ENCODE results near the gene DBP.
"Not testable (repeated sequence)": the region's sequence is repeated elsewhere in the genome, so short reads cannot be mapped to it uniquely, and the experiment has no call there.

The DBP gene, protein sequence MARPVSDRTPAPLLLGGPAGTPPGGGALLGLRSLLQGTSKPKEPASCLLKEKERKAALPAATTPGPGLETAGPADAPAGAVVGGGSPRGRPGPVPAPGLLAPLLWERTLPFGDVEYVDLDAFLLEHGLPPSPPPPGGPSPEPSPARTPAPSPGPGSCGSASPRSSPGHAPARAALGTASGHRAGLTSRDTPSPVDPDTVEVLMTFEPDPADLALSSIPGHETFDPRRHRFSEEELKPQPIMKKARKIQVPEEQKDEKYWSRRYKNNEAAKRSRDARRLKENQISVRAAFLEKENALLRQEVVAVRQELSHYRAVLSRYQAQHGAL

DNA sequence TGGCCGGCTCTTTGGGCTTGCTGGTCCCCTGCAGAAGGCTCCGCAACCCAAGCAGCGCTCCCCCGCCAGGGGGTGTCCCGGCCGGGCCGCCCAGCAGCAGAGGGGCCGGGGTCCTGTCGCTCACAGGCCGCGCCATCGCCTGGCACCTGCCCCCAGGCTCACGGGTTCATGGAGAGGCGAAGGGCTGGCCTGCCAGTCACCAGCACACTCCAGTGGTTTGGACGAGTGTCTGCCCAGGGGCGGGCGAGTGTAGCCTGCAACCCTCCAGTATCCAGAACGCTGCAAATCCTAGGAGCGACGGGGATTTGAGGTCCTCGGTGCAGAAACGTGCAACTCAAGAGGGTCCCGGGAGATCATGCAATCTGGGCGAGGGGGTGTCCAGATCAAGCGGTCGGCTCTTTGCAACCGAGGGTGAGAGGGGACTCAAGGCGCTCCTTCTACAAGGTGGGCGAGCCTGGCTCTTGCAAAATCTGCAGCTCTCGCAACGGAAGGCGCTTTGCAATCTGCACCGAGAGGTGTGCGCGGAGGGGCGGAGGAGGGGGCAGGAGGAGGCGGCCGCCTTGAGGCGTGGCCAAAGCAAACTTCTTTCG is at the start of gene DBP:
Gene DBP (minus strand): TSS at position 521 of the 590 bp plus-strand sequence. CDS start 385 bp downstream, at position 136.
- no peak for DNase-seq

DNA sequence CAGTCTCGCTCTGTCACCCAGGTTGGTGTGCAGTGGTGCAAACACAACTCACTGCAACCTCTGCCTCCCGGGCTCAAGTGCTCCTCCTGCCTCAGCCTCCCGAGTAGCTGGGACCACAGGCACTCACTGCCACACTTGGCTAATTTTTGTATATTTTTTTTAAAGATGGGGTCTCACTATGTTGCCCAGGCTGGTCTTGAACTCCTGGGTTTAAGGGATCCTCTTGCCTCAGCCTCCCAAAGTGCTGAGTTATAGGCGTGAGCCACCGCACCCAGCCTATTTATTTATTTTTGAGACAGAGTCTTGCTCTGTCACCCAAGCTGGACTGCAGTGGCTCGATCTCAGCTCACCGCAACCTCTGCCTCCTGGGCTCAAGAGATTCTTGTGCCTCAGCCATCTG is 49.5 kb upstream of the DBP start:
- not testable (repeated sequence) for DNase-seq

- no peak for DNase-seq
These were observed 48.9 kb upstream of the DBP start for GRCh38 chr19:48686088-48686487.

GRCh38 chr19:48685583-48685982 is 48.4 kb upstream of the DBP start:
- no peak for DNase-seq

- peak; percentile 63 for DNase-seq
These were observed 46.2 kb upstream of the DBP start for GRCh38 chr19:48683349-48683748.

DNA sequence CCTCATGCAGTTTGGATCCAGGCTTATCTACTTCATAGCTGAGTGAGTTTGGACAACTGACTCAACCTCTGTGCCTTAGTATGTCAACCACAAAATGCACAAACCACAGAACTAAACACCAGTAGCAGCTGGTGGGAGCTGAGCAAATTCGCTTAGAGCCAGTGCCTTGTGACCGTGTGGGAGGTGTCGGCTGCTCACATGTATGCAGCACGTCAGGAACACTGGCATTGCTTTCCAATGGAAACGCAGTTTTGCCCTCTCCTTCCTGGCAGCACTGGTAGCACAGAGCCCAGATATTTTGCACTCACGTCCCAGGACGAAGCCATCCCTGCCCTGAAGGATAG is 43.9 kb upstream of the DBP start:
- no peak for DNase-seq

GRCh38 chr19:48680436-48681126 is 43.4 kb upstream of the DBP start:
- no peak for DNase-seq

DNA sequence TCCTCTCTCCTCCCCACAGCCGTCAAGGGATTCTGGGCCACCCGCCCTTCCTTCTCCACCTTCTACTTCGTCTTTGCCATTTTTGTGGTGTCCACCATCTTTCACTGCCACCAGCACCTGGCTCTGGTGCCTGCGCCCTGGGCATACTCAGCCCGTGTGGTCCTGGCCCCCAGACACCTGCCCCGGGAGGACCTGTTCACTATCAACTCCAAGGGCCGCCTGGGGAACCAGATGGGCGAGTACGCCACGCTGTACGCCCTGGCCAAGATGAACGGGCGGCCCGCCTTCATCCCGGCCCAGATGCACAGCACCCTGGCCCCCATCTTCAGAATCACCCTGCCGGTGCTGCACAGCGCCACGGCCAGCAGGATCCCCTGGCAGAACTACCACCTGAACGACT is 42.8 kb upstream of the DBP start:
- DNase-seq, result not testable (repeated sequence)

GRCh38 chr19:48678201-48678600 is 41.0 kb upstream of the DBP start:
- DNase-seq, result no peak

DNA sequence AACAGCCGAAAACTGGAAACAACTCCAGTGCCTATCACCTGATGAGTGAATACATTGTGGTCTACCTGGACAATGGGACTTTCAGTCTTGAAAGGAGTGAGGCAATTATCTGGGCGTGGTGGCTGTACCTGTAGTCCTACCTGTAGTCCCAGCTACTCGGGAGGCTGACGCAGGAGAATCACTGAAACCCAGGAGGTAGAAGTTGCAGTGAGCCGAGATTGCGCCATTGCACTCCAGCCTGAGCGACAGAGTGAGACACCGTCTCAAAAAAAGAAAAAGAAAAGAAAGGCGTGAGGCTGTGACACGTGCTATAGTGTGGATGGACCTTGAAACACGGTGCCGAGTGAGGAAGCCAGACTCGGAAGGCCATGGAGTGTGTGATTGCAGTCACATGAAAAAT is 39.7 kb upstream of the DBP start:
- no peak for DNase-seq

GRCh38 chr19:48676487-48676886 is 39.3 kb upstream of the DBP start:
- DNase-seq, result no peak

DNA sequence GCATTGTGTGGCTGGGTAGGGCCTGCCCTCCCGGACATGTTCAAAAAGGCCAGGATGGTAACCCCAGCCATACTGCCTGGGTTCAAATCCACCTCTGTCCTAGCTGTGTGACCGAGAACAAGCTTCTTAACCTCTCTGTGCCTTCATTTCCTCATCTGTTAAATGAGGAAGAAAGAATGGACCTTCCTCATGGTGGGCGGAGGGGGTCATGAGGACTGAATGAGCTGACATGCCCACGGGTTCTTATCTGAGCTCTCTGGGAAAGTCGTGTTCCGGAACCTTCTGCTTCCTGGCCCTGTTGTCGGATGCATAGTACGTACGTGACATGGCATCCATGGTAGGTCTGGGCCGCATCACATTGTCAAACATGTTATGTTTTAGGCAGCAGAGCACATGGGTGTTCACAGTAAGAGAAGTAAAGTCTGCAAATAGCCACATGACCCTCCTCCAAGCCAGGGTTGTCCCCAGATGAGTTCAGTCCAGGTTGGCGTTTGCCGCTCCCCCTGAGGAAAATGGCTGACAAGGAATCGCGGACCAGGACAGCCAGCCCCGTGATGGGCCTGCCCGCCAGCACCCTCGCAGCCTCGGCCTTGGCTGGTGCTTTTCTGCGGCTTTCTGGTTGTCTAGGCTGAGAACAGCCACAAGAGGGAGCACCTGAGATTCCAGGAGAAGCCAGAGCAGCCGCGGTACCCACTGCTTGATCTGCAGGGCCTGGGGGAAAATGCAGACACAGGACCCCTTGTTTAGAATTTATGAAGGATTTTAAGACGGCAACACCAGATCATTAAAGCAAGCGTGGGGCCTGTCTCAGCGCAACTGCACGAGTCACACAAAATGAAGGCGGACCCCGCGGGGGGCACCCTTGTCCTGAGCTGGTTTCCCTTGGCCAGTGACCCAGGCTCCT is 38.0 kb upstream of the DBP start:
- DNase-seq, result peak; percentile 93

- DNase-seq, result no peak
These were observed 37.1 kb upstream of the DBP start for GRCh38 chr19:48674216-48674809.

- peak; percentile 48 for DNase-seq
These were observed 36.4 kb upstream of the DBP start for GRCh38 chr19:48673436-48674100.

- DNase-seq, result no peak
These were observed 35.8 kb upstream of the DBP start, which contains the start of gene NTN5 for GRCh38 chr19:48672994-48673393. NTN5 (minus strand) TSS chr19:48673017; CDS start chr19:48670986, 2,031 bp downstream.

GRCh38 chr19:48671446-48671995 is 34.3 kb upstream of the DBP start:
- DNase-seq, result no peak

- no peak for DNase-seq
These were observed 33.7 kb upstream of the DBP start for GRCh38 chr19:48670699-48671445.

DNA sequence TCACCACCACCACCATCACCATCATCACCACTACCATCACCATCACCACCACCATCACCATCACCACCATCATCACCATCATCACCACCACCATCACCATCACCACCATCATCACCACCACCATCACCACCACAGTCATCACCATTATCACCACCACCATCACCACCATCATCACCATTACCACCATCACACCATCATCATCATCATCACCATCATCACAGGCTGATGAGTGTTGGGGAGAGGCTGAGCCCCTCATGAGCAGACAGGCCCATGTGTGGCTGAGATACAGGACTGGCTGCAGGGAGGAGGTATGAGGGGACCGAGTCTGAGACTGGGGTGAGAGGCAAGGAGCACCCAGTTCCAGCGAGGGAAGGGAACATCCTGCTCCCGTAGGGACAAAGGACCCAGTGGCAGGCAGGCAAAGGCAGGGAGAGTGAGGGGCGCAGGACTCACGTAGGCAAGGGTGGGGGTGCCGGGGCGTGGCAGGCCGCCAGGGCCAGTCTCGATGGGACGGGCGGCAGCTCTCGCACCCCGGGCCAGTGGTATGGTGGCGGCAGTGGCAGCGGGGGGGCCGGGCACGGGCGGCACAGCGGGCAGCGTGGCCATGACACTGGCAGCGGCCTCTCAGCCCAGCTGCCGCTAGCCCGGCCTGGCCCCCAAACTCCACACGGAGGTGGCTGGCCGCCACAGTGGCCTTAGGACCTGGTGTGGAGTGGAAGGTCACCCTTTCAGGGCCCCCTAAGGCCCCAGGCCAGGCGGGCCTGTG is 32.9 kb upstream of the DBP start:
- DNase-seq, result no peak

- DNase-seq, result no peak
These were observed 31.6 kb upstream of the DBP start for GRCh38 chr19:48668761-48669160.

DNA sequence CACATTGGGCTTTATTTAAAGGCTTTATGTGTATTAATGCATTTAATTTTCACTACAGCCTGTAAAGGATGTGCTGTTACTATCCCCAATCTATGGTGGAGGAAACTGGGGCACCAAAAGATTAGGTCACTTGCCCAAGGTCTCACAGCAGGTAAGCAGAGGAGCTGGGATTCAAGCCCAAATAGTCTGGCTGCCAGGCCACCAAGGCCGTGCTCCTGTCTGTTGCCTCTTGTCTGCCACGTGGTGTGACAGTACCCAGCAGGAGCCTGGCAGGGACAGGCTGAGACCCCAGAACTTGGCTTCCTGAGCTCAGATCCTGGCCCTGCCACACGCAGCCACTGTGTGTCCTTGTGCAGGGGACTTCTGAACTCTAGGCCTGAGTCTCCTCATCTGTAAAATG is 31.2 kb upstream of the DBP start:
- DNase-seq, result no peak

Data from retina (tissue), 1 donor.